CD4-positive, alpha-beta T cell treated with Interferon alpha-2 for 1 hour (primary cell): ENCODE data around the gene EXOC6.

Experiments used
- DNase-seq, 2 donors: peaks; one replicate each; pipeline ENCODE4 v3.0.0-alpha.2; 2020 to 2022

The EXOC6 gene, protein sequence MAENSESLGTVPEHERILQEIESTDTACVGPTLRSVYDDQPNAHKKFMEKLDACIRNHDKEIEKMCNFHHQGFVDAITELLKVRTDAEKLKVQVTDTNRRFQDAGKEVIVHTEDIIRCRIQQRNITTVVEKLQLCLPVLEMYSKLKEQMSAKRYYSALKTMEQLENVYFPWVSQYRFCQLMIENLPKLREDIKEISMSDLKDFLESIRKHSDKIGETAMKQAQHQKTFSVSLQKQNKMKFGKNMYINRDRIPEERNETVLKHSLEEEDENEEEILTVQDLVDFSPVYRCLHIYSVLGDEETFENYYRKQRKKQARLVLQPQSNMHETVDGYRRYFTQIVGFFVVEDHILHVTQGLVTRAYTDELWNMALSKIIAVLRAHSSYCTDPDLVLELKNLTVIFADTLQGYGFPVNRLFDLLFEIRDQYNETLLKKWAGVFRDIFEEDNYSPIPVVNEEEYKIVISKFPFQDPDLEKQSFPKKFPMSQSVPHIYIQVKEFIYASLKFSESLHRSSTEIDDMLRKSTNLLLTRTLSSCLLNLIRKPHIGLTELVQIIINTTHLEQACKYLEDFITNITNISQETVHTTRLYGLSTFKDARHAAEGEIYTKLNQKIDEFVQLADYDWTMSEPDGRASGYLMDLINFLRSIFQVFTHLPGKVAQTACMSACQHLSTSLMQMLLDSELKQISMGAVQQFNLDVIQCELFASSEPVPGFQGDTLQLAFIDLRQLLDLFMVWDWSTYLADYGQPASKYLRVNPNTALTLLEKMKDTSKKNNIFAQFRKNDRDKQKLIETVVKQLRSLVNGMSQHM

DNA sequence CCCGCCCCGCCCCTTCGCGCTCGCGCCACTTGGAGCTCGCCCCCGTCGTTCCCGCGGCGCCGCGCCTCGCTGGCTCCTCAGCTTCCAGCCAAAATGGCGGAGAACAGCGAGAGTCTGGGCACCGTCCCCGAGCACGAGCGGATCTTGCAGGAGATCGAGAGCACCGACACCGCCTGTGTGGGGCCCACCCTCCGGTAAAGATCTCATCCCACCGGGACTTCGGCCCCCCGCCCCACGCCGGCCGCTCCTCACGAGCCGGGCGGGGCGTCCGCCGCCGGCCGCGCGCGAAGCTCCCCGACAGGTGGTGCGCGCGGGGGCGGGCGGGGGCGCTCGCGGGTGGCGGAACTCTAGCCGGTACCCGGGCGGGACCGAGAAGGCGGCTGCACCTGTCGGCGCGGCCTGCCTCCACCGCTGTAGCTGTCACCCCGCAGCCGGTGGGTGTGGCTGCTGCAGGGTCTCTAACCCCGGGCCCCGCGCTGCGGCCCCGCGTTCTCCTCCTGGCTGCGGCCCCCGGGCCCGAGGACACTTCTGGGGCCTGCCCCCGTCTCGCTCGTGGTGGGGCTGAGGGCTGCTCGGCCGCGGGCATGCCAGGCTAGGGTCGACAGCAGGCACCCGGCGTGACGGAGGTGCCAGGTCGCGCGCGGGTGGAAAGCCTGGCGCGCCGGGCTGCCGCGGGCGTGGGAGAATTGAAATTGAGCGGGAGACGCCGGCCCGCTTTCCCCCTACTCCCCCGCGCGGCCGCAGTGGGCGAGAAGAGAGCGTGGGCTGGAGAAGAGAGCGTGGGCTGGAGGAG lies at the start of gene EXOC6:
Gene EXOC6, plus strand, starts transcription at position 80 of the 793 bp plus-strand sequence. Its CDS starts 14 bp downstream, at position 94.
- DNase-seq, result peak; percentile 84 to 89

DNA sequence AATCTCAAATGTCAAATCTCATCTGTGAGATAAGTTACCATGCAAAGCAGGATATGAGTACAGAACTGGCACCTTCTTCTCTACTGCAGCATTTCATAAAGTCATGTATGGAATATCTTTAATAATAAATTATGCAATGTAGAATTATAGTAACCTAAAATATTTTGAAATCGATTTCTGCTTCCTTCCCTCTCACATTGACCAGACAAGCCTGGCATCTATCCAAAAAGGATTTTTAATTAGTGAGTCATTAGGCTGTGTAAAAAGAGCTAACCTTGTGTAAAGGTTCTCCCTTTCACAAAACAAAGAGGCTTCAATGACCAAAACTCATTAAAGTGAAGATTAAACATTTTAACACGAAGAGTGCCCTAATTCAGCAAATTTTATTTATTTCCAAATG lies 48.8 kb upstream of the EXOC6 start:
- no peak for DNase-seq

- DNase-seq, result no peak
Measured at GRCh38 chr10:92800134-92800733, 48.1 kb upstream of the EXOC6 start.

DNA sequence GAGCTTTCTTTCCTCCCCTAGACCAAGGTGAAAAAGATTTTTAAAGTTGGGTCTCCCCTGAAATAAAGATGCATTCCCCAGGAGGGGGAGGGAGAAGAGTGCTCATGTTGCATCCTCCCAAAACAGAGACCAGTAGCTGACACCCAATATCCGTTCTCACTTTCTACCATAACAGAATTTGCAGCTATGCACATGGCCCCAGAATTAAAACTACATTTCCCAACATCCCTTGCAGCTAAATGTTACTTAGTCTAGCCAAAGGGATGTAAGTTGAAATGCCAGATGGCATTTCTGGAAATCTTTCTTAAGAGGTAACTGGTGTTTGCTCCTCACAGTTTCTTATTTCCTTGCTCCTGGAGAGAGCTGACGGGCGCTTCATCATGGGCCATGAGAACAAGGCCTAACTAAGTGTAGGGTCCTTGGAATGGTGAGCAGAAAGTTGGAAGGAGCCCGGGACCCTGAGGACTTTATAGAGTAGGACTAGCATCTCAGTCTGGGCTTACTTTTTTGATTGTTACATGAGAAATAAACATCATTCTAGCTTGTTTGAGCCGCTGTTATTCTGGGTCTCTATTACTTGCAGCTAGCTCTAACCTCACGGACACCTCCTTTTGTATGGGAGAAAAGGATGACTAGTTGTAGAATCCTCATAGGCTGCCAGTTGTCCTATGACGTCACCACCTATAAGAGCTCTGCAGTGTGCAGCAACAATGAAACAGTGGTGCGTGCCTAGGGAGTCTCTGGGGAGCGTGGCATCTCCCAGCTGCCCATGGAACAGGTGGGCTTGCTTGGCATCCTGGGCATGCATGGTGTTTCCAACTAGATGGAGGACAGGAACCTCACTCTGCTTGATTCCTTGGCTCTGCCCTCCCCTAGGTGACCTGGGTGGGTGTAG lies 46.1 kb upstream of the EXOC6 start:
- no peak for DNase-seq

DNA sequence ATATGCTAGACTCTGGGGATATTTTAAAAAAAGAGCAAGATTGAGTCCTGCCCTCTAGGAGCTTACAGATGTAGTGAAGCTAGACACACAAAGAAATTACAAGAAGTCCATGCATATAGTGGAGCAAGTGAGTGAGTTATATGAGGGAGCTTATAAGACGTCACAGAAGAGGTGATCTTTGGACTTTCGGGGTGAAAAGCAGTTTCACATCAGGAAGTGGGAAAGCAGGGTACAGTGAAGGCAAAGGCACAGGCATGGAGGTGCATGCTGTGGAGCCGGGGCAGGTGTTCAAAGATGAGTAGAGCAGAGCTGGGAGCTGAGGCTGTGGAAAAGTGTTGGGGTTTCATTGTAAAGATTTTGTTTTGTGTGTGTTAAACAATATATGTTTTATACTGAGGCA lies 38.5 kb upstream of the EXOC6 start:
- no peak for DNase-seq

GRCh38 chr10:92810934-92811532 lies 37.3 kb upstream of the EXOC6 start:
- no peak for DNase-seq

GRCh38 chr10:92811986-92812385 lies 36.3 kb upstream of the EXOC6 start:
- no peak for DNase-seq

- DNase-seq, result no peak
Measured at GRCh38 chr10:92813979-92814378, 34.3 kb upstream of the EXOC6 start.

DNA sequence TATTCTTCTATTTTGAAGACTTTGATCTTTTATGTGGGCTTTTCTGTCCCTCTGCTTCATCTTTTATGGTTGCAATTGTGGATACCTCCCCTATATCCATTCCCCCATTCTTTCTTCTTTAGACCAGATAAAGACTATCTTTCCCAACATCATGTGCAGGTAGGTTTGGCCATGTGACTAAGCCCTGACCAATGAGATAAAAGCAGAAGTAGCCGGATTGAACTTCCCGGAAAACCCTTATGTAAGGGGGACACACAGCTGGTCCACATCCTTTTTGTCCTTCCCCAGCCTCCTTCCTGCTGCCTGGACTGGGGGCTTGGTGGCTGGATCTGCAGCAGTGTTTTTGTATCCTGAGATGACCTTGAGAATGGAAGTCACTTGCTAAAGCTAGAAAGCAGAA lies 33.5 kb upstream of the EXOC6 start:
- no peak for DNase-seq

- DNase-seq, result no peak
Measured at GRCh38 chr10:92816091-92816531, 32.2 kb upstream of the EXOC6 start.

GRCh38 chr10:92822060-92822634 lies 26.2 kb upstream of the EXOC6 start:
- DNase-seq, result no peak

DNA sequence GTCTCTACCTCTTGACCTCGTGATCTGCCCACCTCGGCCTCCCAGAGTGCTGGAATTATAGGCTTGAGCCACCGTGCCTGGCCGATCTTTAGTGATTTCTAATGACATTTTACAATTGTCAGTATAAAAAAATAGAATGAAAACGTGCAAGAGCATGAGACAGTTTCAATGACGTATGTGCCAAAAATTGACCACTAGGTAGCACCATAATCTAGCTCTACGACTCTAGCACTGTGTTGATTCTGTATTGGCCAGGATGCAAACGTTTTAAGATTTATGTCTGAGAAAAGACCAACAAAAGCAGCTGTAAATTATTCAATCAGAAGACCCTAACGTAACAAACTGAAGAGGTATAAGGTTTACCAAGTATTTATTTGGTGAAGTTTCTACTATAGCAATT lies 25.4 kb upstream of the EXOC6 start:
- no peak for DNase-seq

DNA sequence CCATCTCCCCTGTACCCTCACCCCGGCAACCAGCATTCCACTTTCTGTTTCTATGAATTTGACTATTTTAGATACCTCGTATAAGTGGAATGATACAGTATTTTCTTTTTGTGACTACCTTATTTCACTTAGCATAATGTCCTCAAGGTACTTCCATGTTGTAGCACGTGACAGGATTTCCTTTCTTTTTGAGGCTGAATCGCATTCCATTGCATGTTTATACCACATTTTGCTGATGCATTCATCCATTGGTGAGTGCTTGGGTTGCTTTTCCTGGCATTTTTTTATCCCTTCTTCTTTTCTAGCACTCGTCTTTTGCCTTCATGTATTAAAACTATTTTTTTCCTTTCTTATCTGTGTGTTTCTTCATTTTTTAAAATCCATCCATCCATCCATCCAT lies 22.3 kb upstream of the EXOC6 start:
- no peak for DNase-seq

DNA sequence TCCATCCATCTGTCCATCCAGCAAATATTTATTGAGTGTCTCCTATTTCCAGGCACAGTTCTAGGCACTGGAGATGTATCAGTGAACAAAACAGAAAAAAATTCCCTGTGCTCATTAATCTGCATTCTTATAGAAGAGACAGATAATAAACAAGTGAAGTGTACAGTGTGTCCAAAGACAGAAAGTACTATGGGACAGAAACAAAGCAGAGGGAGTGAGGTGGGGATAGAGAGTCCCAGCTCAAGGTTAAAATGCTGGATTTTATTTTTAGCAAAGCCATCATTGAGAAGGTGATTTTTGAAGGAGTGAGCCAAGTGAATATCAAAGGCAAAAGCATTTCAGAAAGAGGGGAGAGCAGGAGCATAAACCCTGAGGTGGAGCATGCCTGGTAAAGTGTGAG lies 21.8 kb upstream of the EXOC6 start:
- DNase-seq, result no peak

DNA sequence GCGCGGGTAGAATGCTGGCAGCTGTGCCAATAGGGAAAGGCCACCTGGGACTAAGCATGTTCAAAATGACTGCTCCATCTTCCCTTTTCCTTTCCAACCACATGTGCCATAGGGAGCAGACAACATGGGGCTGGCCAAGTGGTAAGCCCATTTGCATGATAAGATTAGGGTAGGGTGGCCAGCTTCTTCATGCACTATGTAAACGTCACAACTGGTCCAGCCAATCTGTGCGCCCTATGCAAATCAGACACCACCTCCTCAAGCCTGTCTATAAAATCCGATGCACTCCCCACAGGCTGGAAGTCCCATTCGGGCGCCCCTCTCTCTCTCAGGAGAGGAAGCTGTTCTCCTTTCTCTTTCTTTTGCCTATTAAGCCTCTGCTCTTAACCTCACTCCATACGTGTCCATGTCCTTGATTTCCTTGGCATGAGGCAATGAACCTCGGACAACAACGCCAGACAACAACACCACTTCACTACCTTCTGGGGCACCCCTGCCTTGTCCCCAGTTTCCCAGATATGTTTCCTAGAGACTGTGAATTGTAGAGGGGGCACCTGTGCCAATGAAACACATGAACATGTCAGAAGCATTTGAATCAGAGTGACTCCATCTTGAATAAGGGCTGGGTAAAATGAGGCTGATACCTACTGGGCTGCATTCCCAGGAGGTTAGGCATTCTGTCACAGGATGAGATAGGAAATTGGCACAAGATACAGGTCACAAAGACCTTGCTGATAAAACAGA lies 19.1 kb upstream of the EXOC6 start:
- no peak for DNase-seq

GRCh38 chr10:92829786-92830377 lies 18.4 kb upstream of the EXOC6 start:
- DNase-seq, result no peak

DNA sequence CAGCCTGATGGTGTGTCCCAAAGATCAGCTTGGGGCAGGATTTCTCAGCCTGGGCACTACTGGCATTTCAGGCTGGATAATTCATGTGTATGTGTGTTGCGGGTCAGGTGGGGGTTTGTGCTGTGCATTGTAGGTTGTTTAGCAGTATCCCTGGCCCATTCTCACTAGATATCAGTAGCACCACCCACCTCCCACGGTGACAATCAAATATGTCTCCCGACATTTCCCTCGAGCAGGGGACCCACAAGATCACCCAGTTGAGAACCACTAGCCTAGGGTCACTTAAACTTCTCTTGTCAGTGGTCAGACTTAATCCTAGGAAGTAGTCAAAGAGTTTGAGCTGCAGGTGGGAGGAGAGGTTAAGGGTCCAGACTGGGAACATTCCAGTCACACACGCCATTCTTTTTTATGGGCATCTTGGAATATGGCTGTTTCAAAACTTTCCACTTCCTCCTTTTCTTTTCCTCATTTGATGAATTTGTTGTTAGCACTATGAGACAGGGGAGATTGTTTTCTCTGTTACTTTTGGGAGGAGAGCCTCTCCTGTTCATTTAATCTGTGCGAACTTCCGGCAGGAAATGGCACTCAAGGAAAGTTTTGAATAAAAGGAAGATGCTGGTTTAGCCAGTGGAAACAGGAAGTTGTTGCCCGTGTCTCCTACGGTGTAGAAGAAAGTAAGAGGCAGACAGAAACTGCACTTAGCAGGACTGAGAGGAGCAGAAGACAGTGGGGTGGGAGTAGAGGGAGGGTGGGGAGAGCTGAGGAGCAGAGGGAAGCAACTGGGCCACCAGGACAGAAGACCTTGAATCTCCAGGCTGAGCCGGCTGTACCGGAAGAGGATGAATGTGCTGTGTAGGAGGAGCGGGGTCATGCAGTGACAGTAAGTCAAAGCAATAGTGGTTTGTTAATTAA lies 17.6 kb upstream of the EXOC6 start:
- no peak for DNase-seq

- DNase-seq, result no peak
Measured at GRCh38 chr10:92832121-92832520, 16.2 kb upstream of the EXOC6 start.
